ENCODE results near the gene YTHDF1.

The YTHDF1 gene

GRCh38 chr20:63171991-63172390, 43.9 kb downstream of the YTHDF1 start:
- H3K27me3 ChIP-seq (ENCODE audit: control insufficient read depth, insufficient read depth, low read length): peaks cover 32% of the 10 kb centered on the region

GRCh38 chr20:63169681-63170080, 46.2 kb downstream of the YTHDF1 start:
- H3K4me3 ChIP-seq (ENCODE audit: low read depth, low read length): no peak overlapping the region
- H3K4me2 ChIP-seq (ENCODE audit: low read length): no peak overlapping the region
- H2AFZ ChIP-seq: no peak overlapping the region
- no peak overlapping the region for H3K9ac ChIP-seq
- H3K4me1 ChIP-seq: no peaks in the 10 kb centered on the region
- H3K79me2 ChIP-seq: no peaks in the 10 kb centered on the region
- H3K36me3 ChIP-seq (ENCODE audit: control insufficient read depth, insufficient read depth, low read length): no peaks in the 10 kb centered on the region
- no peak overlapping the region for H3K27ac ChIP-seq
- no peak for TF ChIP-seq CTCF (IDR thresholded peaks at IDR 0.05)
- H3K9me3 ChIP-seq (ENCODE audit: control insufficient read depth, low read length): no peaks in the 10 kb centered on the region
- H3K27me3 ChIP-seq (ENCODE audit: control insufficient read depth, insufficient read depth, low read length): peaks cover 13% of the 10 kb centered on the region

More at GRCh38 chr20:63171991-63172390, 43.9 kb downstream of the YTHDF1 start:
- H3K9ac ChIP-seq: no peak overlapping the region
- no peaks in the 10 kb centered on the region for H3K79me2 ChIP-seq
- no peak overlapping the region for H2AFZ ChIP-seq
- no peak overlapping the region for H3K4me3 ChIP-seq (ENCODE audit: low read depth, low read length)
- no peak overlapping the region for H3K27ac ChIP-seq
- no peak for TF ChIP-seq CTCF (IDR thresholded peaks at IDR 0.05)
- no peaks in the 10 kb centered on the region for H3K36me3 ChIP-seq (ENCODE audit: control insufficient read depth, insufficient read depth, low read length)
- H3K4me1 ChIP-seq: no peaks in the 10 kb centered on the region
- no peaks in the 10 kb centered on the region for H3K9me3 ChIP-seq (ENCODE audit: control insufficient read depth, low read length)
- no peak overlapping the region for H3K4me2 ChIP-seq (ENCODE audit: low read length)

- Histone ChIP-seq H3K4me1 (no peaks in the 10 kb centered on the region), H3K27ac (no peak overlapping the region), H3K9me3 (ENCODE audit: control insufficient read depth, low read length) (no peaks in the 10 kb centered on the region), H3K4me3 (ENCODE audit: low read depth, low read length) (no peak overlapping the region), H3K9ac (no peak overlapping the region), H3K27me3 (ENCODE audit: control insufficient read depth, insufficient read depth, low read length) (peaks cover 6% of the 10 kb centered on the region), H2AFZ (no peak overlapping the region), H3K4me2 (ENCODE audit: low read length) (no peak overlapping the region), H3K79me2 (no peaks in the 10 kb centered on the region), H3K36me3 (ENCODE audit: control insufficient read depth, insufficient read depth, low read length) (no peaks in the 10 kb centered on the region)
- TF ChIP-seq CTCF (IDR thresholded peaks at IDR 0.05): no peak
Observed at GRCh38 chr20:63168861-63169260, 47.1 kb downstream of the YTHDF1 start.

- H3K4me1 ChIP-seq: no peaks in the 10 kb centered on the region
Observed at GRCh38 chr20:63167918-63168520, 47.9 kb downstream of the YTHDF1 start.

More at GRCh38 chr20:63167918-63168520, 47.9 kb downstream of the YTHDF1 start:
- Histone ChIP-seq H3K4me3 (ENCODE audit: low read depth, low read length) (no peak overlapping the region), H3K4me2 (ENCODE audit: low read length) (no peak overlapping the region), H3K79me2 (no peaks in the 10 kb centered on the region), H3K9ac (no peak overlapping the region), H3K27ac (no peak overlapping the region), H3K9me3 (ENCODE audit: control insufficient read depth, low read length) (no peaks in the 10 kb centered on the region), H3K36me3 (ENCODE audit: control insufficient read depth, insufficient read depth, low read length) (no peaks in the 10 kb centered on the region), H2AFZ (no peak overlapping the region), H3K27me3 (ENCODE audit: control insufficient read depth, insufficient read depth, low read length) (peaks cover 6% of the 10 kb centered on the region)
- TF ChIP-seq CTCF (IDR thresholded peaks at IDR 0.05): no peak
